GM08714 (cell line): ENCODE measurements around the gene SLC66A3.

Experiments used
- H3K4me3 ChIP-seq: fragments of 200-500 bp; sonication (Bioruptor generic); 2 replicates; pipeline ENCODE4 v1.5.1; 2014; ENCODE audit warnings: mild to moderate bottlenecking, low read length, inconsistent platforms
- ZNF274 ChIP-seq: IDR thresholded peaks from 2 replicates; pipeline ENCODE4 v1.6.1; 2012; ENCODE audit warnings: mild to moderate bottlenecking, low read depth, low read length

SLC66A3 gene

GRCh38 chr2:11146076-11146475, 9.2 kb upstream of the SLC66A3 start:
- H3K4me3 ChIP-seq, result no peak overlapping the region
- no peak for TF ChIP-seq ZNF274

GRCh38 chr2:11147263-11147662, 8.0 kb upstream of the SLC66A3 start:
- no peak overlapping the region for H3K4me3 ChIP-seq
- no peak for TF ChIP-seq ZNF274

DNA sequence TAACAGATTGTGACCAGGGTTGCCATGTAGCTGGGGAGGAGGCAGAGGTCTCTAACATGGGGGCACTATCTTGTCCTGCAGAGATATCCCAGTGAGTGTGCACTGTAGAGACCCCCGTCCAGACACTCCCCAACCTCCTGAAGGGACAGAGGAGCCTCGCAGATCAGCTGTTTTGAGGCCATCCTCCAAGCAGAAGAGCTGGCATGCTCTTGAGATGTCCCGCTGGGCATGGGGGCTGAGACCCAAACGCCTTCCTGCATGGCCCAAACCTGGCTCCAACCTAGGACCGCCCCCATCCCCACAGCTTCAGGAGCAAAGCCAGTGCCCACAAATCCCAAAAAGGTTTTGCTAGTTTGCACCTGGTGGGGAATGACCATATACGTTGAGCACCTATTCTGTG, 2.7 kb upstream of the SLC66A3 start:
- no peak overlapping the region for H3K4me3 ChIP-seq
- no peak for TF ChIP-seq ZNF274

DNA sequence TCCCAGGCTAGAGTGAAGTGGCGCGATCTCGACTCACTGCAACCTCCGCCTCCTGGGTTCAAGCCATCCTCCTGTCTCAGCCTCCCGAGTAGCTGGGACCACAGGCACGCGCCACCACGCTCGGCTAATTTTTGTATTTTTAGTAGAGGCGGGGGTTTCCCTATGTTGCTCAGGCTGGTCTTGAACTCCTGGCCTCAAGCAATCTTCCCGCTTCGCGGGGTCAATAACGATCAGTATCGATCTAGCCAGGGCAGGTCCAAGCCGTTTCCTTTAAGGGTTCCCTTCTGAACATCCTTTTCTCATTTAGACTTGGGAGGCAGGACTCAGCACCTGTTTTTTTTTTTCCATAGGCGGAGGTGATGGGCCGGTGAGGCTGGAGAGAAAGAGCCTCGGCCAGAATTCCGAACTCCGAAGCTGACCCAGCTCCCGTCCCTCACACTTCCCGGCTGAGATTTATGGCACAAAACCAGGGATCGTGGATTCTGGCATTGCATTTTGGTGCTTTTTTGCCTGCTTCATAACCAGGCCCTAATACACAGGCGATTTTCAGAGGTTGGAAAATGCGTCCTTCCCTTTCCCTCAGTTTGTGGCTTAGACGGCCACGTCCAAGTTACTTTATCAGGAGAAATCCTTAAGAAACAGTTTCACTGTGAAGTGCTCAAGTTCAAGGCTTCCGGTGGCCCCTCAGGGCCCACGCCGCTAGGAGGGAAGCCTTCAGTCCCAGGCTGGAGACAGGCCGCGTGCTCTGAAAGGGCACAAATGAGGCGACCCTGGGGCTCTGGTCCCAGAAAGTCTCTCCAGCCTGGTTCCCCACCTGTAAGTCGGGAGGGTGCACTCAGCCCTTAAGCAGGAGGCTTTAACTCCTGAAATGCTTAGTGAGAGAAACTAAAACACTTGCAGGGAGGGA, 998 bp upstream of the SLC66A3 start:
- no peak for TF ChIP-seq ZNF274
- peak overlapping the region; percentile 77; the same call in 1 of the 2 replicates for H3K4me3 ChIP-seq

DNA sequence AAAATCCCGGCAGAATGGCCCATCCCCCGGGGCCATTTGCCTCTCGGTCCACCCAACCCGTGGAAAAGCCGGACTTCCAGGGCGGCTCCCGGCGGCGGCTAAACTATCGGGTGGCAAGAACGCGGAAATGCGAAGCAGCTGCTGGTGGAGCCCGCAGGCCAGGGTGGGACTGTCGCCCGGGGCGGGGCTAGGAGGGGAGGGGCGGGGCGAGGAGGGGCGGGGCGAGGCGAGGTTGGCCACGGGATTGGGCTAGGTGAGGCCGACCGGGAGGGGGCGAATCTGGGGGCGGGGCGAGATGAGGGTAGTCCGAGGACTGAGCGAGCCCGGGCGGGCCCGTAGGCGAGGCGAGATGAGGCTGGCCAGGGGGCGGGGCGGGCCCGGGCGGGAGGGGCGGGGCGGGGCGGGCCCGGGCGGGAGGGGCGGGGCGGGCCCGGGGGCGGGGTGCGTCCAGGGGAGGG, 315 bp upstream of the SLC66A3 start:
- TF ChIP-seq ZNF274, result no peak
- H3K4me3 ChIP-seq, result peak overlapping the region; percentile 77; the same call in 1 of the 2 replicates

- no peak overlapping the region for H3K4me3 ChIP-seq
- no peak for TF ChIP-seq ZNF274
Observed at GRCh38 chr2:11156396-11157075, 1.3 kb downstream of the SLC66A3 start.

DNA sequence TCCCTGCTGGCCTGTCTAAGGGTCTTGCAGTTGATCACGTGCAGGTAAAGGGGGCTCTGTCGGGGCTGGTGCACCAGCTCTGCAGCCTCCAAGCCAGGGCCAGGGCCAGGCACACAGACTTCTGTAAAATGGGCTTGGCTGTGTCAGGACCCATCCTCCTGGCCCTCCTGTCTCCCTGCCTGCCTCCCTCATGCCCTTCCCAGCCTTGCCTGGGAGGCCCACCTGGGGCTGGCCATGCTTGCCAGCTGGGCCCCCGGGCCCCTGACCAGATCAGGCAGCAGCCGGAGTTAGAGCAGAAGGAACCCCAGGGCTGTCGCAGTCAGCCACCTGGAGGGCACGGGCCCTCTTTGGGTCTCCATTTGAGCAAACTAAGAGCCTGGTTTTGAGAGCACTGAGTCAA, 2.0 kb downstream of the SLC66A3 start:
- TF ChIP-seq ZNF274, result no peak
- no peak overlapping the region for H3K4me3 ChIP-seq

DNA sequence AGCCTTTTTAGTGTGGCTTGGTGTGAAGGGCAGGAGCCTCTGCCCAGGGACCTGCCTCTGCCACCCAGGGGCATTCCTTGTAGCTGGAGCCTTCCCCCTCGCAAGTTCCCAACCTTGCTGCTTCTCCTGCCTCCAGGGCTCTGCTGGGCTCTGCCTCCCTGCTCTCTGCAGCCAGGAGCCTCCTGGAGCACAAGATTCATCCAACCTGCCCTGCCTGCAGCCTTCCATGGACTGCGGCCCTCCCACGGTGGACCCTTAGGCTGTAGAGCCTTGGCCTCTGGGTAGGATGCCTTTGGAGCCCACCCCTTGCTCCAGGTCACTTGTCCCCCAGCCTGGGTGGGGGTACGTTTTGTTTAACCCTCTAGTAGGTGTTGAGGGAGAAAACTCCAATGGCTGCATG, 2.5 kb downstream of the SLC66A3 start:
- TF ChIP-seq ZNF274, result no peak
- H3K4me3 ChIP-seq, result no peak overlapping the region

GRCh38 chr2:11158916-11159573, 3.8 kb downstream of the SLC66A3 start:
- no peak overlapping the region for H3K4me3 ChIP-seq
- TF ChIP-seq ZNF274, result no peak

DNA sequence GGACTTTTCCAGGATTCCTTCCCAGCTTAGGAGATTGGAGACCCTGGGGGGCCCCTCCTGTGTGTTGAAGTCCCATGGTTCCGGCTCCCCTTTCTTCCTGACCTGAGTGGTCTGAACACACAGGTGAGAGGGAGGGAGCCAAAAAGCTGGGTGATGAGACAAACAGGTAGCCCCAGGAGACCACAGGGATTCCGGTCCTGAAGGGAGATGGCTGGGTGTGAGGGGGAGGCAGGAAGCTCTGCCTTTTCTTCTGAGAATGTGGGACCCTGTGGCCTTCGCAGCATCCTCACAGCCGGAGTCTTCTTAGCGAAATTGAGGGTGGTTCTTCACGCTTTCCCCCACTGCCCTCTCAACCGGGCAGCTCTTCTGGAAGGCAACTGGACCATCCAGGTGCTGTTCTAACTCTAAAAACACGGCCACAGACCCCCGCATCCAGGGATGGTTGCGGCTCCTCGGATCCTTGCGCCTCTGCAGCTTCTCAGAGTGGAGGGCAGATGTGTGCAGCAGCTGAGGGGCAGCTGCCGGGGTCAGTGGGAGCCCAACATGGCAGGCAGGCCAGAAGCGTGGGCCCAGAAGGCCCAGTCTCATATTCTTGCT, 4.4 kb downstream of the SLC66A3 start:
- H3K4me3 ChIP-seq, result no peak overlapping the region
- TF ChIP-seq ZNF274, result no peak

DNA sequence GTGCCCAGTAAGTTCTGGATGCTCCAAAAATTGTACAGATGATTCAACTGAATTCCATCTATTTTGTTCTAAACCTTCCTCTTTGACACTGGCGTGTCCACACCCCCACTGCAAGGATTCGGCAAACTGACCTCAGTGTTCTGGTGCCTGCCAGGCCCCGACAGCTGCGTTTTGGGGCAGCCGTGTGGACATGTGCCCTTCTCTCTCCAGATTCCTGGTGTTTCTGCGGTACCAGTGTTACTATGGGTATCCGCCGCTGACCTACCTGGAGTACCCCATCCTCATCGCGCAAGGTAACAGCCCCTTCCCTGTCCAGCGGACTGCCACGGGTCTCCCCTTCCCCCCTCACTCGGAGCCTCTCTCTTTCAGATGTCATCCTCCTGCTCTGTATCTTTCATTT, 5.0 kb downstream of the SLC66A3 start:
- no peak overlapping the region for H3K4me3 ChIP-seq
- TF ChIP-seq ZNF274, result no peak

GRCh38 chr2:11160731-11161455, 5.6 kb downstream of the SLC66A3 start:
- no peak for TF ChIP-seq ZNF274
- no peak overlapping the region for H3K4me3 ChIP-seq

DNA sequence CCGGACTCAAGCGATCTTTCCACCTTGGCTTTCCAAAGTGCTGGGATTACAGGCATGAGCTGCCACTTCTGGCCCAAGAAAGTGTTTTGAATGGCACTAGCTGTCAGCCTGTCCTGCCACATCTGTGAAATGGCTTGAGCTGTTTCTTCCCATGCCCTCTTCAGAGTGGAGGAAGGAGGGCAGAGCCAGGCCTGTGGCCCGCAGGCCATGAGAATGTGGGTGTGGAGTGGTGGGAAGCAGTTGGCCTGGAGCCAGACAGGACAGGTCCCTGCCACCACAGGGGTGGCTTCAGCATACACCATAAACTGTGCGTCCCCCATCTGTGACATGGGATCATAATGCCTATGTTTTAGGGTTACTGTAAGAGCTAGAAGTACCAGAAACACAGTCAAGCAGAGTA, 6.5 kb downstream of the SLC66A3 start:
- no peak for TF ChIP-seq ZNF274
- H3K4me3 ChIP-seq, result no peak overlapping the region
